ENCODE measurements around the gene ACAT1.
"Not testable (repeated sequence)": the region's sequence is repeated elsewhere in the genome, so short reads cannot be mapped to it uniquely, and the experiment has no call there.

ACAT1 gene

DNA sequence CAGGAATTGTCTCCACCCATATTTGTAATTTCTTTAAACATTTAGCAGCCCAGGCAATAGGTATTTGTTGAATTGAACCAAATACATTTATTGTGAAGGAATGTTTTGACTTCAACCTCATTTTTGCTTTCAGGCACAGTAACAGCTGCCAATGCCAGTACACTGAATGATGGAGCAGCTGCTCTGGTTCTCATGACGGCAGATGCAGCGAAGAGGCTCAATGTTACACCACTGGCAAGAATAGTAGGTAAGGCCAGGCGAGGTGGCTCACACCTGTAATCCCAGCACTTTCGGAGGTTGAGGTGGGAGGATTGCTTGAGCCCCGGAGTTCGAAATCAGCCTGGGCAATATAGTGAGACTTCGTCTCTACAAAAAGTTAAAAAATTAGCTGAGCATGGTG, 20.9 kb downstream of the ACAT1 start:
- DNase-seq (ENCODE audit: extremely low spot score, insufficient read length, low read depth) (no peak), FAIRE-seq (no peak)

DNA sequence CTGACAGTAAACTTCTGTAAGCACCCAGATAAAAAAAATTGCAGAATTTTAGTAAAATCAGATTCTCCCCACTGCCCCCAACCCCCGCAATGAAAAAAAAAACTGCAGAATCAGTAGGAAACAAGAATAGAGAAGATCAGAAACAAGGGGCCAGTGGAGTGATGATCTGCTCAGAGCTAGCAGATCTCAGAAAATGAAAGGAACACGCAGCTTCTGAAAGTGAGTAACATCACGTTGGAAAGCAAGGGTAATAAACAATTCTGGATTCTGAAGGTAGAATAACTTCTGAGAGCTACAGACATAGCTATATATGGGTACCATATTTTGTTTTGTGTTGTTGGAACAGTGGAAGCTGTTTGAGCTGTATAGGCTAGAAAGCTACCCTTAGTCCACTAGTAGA, 23.2 kb downstream of the ACAT1 start:
- DNase-seq (ENCODE audit: extremely low spot score, insufficient read length, low read depth) (no peak), FAIRE-seq (no peak)

DNA sequence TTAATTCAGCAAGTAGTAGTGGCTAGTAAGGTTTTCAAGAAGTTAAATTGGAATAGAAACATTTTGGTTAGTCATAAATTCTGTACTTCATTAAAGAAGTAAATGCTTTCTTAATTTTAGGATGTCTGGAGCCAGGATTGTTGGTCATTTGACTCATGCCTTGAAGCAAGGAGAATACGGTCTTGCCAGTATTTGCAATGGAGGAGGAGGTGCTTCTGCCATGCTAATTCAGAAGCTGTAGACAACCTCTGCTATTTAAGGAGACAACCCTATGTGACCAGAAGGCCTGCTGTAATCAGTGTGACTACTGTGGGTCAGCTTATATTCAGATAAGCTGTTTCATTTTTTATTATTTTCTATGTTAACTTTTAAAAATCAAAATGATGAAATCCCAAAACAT, 25.8 kb downstream of the ACAT1 start:
- no peak for DNase-seq (ENCODE audit: extremely low spot score, insufficient read length, low read depth)
- FAIRE-seq = no peak

DNA sequence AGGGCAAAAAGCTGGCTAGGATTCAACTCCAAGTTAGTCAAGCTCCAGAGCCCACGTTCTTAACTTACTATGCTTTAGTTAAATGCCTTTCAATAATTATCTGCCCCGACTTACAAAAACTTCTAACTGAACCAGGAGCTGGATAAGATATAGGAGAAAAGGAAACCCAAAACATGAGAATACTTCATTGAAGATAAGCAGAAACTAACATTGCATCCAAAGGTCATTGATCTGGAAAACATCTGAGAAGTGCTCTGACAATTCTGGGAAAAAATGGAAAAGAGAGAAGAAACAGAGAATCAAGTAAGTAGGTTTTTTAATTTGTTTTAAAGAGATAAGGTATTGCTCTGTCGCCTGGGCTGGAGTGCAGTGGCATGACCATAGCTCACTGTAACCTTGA, 27.2 kb downstream of the ACAT1 start:
- DNase-seq (ENCODE audit: extremely low spot score, insufficient read length, low read depth) (no peak), FAIRE-seq (no peak)

DNA sequence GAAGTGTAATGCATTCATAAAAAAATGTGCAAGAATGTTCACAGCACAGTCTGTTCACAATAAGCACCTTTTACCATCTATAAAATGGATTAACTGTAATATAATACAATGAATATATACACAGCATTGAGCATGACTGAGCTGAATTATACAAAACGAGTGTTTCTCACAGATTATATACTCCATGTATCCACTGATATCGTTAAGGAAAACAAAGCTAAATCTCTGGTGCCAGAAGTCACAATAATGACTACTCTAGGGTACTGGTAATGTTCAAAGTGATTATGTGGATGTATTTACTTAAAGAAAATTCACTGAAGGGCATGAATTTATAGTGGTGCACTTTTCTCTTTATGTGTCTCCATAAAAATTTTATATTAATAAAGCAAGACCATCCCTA, 33.2 kb downstream of the ACAT1 start:
- FAIRE-seq (no peak), DNase-seq (ENCODE audit: extremely low spot score, insufficient read length, low read depth) (no peak)

DNA sequence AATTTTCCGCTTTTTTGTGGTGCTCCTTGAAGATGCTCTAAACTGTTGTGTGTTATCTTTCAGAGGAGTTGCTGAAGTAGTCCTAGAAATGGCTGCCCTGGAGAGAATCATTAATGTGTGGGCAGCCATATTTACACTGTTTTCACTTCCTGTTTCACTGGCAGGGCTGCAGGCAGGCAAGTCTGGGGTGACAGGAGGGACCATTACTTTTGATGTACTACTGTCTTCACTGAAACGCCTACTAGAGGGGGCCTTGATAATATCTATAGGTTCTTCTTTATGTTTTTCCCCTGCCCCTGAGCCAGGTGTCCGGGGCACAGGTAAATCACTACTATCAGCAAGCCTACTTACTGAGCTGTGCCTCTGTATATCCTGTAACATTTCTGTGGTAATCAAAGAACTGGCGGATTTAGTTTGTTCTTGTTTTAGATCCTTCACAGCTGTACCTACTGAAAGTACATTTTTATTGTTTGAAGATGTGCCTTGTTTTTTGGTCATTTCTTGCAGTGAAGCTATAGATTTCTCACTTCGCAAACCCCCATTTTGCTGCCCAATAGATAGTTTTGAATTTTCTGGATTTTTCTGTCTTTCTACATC, 39.7 kb downstream of the ACAT1 start:
- DNase-seq (ENCODE audit: extremely low spot score, insufficient read length, low read depth) (peak; percentile 39), FAIRE-seq (peak; percentile 93)

DNA sequence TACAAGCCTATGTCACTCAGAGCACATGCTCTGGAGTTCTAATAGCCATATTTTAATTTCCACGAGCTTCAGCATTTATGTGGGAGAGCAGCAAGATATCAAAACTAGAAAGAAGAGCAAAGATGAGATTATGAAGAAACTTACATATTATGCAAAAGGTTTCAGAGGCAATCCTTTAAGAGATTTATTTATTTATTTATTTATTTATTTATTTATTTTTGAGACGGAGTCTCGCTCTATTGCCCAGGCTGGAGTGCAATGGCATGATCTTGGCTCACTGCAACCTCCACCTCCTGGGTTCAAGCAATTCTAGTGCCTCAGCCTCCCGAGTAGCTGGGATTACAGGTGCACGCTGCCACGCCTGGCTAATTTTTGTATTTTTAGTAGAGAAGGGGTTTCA, 41.5 kb downstream of the ACAT1 start:
- not testable (repeated sequence) for FAIRE-seq

DNA sequence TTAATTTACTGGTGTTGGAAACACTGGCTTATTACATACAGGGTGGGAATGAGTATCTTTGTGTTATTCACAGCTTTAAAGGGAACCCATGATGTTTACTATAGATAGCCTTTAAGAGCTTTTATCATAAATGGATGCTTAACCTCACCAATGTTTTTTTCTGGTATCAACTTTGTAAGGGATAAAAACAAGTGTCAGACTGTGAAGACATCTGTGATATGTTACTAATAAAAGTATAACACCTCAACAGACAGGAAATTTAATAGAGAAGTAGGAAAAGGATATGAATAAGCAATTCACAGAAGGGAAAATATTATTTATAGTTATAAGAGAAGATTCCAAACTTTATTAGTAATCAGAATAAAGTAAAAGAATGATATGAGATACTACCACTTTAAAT, 46.3 kb downstream of the ACAT1 start:
- no peak for DNase-seq (ENCODE audit: extremely low spot score, insufficient read length, low read depth)
- FAIRE-seq = no peak

More for the DNA sequence above, 41.5 kb downstream of the ACAT1 start:
- not testable (repeated sequence) for DNase-seq (ENCODE audit: extremely low spot score, insufficient read length, low read depth)

DNA sequence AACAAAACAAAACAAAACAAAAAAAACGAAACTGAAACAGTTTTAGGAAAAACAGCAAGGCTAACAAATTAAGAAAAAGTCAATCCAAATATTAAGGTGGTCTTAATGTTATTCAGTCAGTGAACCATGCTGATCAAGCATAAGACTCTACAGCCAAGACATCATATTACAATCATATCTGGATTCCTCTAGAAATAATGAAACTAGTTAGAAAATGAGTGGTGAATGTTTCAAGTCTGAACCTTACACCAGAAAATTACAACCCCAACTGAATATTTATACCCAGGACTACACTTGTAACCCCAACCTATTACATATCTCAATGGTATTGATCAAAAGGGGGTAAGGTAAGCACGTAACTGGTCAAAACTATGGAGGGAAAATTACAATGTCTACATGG, 48.8 kb downstream of the ACAT1 start:
- DNase-seq (ENCODE audit: extremely low spot score, insufficient read length, low read depth) (no peak), FAIRE-seq (no peak)

DNA sequence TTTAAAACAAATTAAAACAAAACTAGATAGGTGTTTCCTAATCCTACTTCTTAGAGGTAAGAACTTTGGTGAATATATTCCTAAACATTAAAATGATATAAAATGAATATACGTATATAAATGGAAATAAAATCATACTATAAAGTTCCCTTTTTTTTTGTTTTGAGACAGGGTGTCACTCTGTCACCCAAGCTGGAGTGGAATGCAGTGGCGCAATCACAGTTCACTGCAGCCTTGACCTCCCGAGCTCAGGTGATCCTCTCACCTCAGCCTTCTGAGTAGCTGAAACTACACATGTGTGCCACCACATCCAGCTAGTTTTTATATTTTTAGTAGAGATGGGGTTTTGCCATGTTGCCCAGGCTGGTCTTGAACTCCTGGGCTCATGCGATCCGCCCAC, 56.2 kb downstream of the ACAT1 start:
- DNase-seq (ENCODE audit: extremely low spot score, insufficient read length, low read depth) (no peak), FAIRE-seq (no peak)

DNA sequence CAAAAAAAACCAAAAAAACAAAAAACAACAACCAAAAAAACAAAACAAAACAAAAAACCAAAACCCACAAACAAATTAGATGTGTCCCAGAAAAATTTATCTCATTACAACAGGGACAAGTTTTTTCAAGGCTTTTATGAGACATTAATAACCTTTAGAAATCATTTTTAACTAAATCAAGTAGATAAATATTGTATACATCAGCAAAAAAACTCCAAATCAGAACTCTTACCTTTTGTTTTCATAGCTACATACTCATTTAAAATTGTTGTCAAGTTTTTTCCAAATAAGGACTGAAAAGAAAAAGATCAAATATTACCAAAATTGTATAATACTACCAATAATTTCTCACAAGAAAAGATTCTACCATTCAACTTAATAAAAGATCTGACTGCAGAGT, 72.4 kb downstream of the ACAT1 start:
- DNase-seq (ENCODE audit: extremely low spot score, insufficient read length, low read depth) (no peak), FAIRE-seq (no peak)

DNA sequence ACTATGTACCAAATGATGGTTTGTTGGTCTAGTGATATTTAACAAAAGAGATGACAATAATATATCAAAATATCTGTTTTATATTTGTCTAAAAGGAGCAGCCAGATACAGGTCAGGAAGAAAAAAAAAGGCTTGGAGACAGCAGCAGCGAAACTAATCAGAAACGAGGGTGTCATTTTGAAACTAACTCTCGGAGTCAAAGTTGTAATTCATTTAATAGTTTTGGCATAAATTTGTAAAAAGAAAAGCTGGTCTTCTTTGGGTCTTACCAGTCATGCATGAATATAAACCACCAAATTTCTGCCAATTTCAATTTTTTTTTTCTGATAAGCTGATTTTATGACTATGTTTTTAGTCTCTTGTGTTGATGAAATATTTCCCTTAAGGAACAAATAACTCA, 75.5 kb downstream of the ACAT1 start:
- DNase-seq (ENCODE audit: extremely low spot score, insufficient read length, low read depth) = peak; percentile 11

More for the DNA sequence above, 75.5 kb downstream of the ACAT1 start:
- FAIRE-seq = peak; percentile 89
